H9 (cell line): ENCODE data around the gene ODC1. TPM values are rescaled to one million over a fixed set of nuclear protein-coding genes. Genes with fewer than 3 reads are reported as not detected.

ENCODE experiments used
- DNase-seq: peaks from one replicate; pipeline ENCODE4 v3.0.0-alpha.2; 2017
- H2AFZ ChIP-seq: one replicate; pipeline ENCODE4 v1.6.1; 2013; ENCODE audit warnings: mild to moderate bottlenecking, low read length, control low read depth, moderate library complexity
- H2AK5ac ChIP-seq: 2 replicates; pipeline ENCODE4 v1.6.1; 2013; ENCODE audit warnings: low read length, control low read depth, mixed read lengths; ENCODE audit not compliant: insufficient read length
- H2BK120ac ChIP-seq: one replicate; pipeline ENCODE4 v1.6.1; 2013; ENCODE audit warnings: low read depth, mild to moderate bottlenecking, low read length, control low read depth, inconsistent platforms; ENCODE audit not compliant: poor library complexity, severe bottlenecking
- H2BK12ac ChIP-seq: 2 replicates; pipeline ENCODE4 v1.6.1; 2013; ENCODE audit warnings: low read length, control low read depth, mixed read lengths, low read depth; ENCODE audit not compliant: insufficient read length
- H2BK15ac ChIP-seq: 2 replicates; pipeline ENCODE4 v1.6.1; 2013; ENCODE audit warnings: low read depth, low read length, control low read depth
- H2BK20ac ChIP-seq: one replicate; pipeline ENCODE4 v1.6.1; 2013; ENCODE audit warnings: low read depth, mild to moderate bottlenecking, low read length, control low read depth, inconsistent platforms; ENCODE audit not compliant: poor library complexity, severe bottlenecking
- H2BK5ac ChIP-seq: 2 replicates; pipeline ENCODE4 v1.6.1; 2013; ENCODE audit warnings: low read length, control low read depth, mixed read lengths; ENCODE audit not compliant: insufficient read length
- H3K14ac ChIP-seq: 2 replicates; pipeline ENCODE4 v1.6.1; 2013; ENCODE audit warnings: low read length, control low read depth; ENCODE audit not compliant: insufficient read depth
- H3K18ac ChIP-seq: 2 replicates; pipeline ENCODE4 v1.6.1; 2013; ENCODE audit warnings: low read depth, mild to moderate bottlenecking, mixed read lengths, low read length, control low read depth; ENCODE audit not compliant: insufficient read length
- H3K23ac ChIP-seq: 2 replicates; pipeline ENCODE4 v1.6.1; 2013; ENCODE audit warnings: low read length, control low read depth, mixed read lengths, low read depth; ENCODE audit not compliant: insufficient read length
- H3K23me2 ChIP-seq: 2 replicates; pipeline ENCODE4 v1.6.1; 2013; ENCODE audit warnings: low read depth, mild to moderate bottlenecking, mixed read lengths, low read length, control low read depth; ENCODE audit not compliant: insufficient read length, poor library complexity, severe bottlenecking
- H3K27ac ChIP-seq: 2 replicates; pipeline ENCODE4 v1.5.1; 2013; ENCODE audit warnings: low read length, control low read depth, mixed read lengths, low read depth; ENCODE audit not compliant: insufficient read length
- H3K27me3 ChIP-seq: 2 replicates; pipeline ENCODE4 v1.6.1; 2013; ENCODE audit warnings: low read length, control low read depth, inconsistent platforms; ENCODE audit not compliant: insufficient read depth
- H3K4ac ChIP-seq: 2 replicates; pipeline ENCODE4 v1.6.1; 2013; ENCODE audit warnings: low read depth, mild to moderate bottlenecking, control low read depth, inconsistent platforms, low read length, moderate library complexity
- H3K4me1 ChIP-seq: 2 replicates; pipeline ENCODE4 v1.6.1; 2013; ENCODE audit warnings: low read length, control low read depth, inconsistent platforms; ENCODE audit not compliant: insufficient read depth
- H3K4me2 ChIP-seq: 2 replicates; pipeline ENCODE4 v1.6.1; 2013; ENCODE audit warnings: low read length, control low read depth, mixed read lengths; ENCODE audit not compliant: insufficient read length, insufficient read depth
- H3K56ac ChIP-seq: 2 replicates; pipeline ENCODE4 v1.6.1; 2013; ENCODE audit warnings: low read depth, mild to moderate bottlenecking, mixed read lengths, low read length, control low read depth; ENCODE audit not compliant: insufficient read length
- H3K79me1 ChIP-seq: 2 replicates; pipeline ENCODE4 v1.6.1; 2013; ENCODE audit warnings: low read depth, mild to moderate bottlenecking, moderate library complexity, low read length, control low read depth, inconsistent platforms; ENCODE audit not compliant: insufficient read depth, poor library complexity, severe bottlenecking
- H3K79me2 ChIP-seq: 2 replicates; pipeline ENCODE4 v1.6.1; 2013; ENCODE audit warnings: low read length, control low read depth, inconsistent platforms; ENCODE audit not compliant: insufficient read depth
- H3K9ac ChIP-seq: 2 replicates; pipeline ENCODE4 v1.6.1; 2013; ENCODE audit warnings: low read length, control low read depth, mixed read lengths; ENCODE audit not compliant: insufficient read length; ENCODE audit errors: extremely low read depth
- H3K9me3 ChIP-seq: one replicate; pipeline ENCODE4 v1.6.1; 2013; ENCODE audit warnings: low read depth, low read length, inconsistent platforms; ENCODE audit not compliant: control insufficient read depth
- H3T11ph ChIP-seq: one replicate; pipeline ENCODE4 v1.6.1; 2013; ENCODE audit warnings: mild to moderate bottlenecking, low read length, control low read depth, inconsistent platforms
- H4K20me1 ChIP-seq: one replicate; pipeline ENCODE4 v1.6.1; 2013; ENCODE audit not compliant: control insufficient read depth, insufficient read length, insufficient read depth
- H4K5ac ChIP-seq: 2 replicates; pipeline ENCODE4 v1.6.1; 2013; ENCODE audit warnings: low read depth, mild to moderate bottlenecking, mixed read lengths, low read length, control low read depth; ENCODE audit not compliant: insufficient read length
- H4K8ac ChIP-seq: replicated peaks from 2 replicates; pipeline ENCODE4 v1.6.1; 2013; ENCODE audit warnings: low read length, control low read depth, mixed read lengths, low read depth; ENCODE audit not compliant: insufficient read length
- H4K91ac ChIP-seq: 2 replicates; pipeline ENCODE4 v1.6.1; 2013; ENCODE audit warnings: low read depth, mild to moderate bottlenecking, moderate library complexity, mixed read lengths, low read length, control low read depth; ENCODE audit not compliant: insufficient read length
- H3K27ac Mint-ChIP-seq, 3 experiments: 2 replicates in 2 of 3; 3 replicates in 1 of 3; pipeline ENCODE4 v1.8.0; 2020 to 2021; ENCODE audit warnings: mixed read lengths in 3 of 3, mild to moderate bottlenecking in 1 of 3, moderate library complexity in 1 of 3
- H3K27me3 Mint-ChIP-seq: 2 replicates; pipeline ENCODE4 v1.8.0; 2021; ENCODE audit warnings: low read depth, mild to moderate bottlenecking, moderate library complexity, mixed read lengths
- H3K36me3 Mint-ChIP-seq, 3 experiments: 2 replicates in 2 of 3; 3 replicates in 1 of 3; pipeline ENCODE4 v1.8.0; 2020 to 2021; ENCODE audit warnings: low read depth in 3 of 3, mixed read lengths in 3 of 3; ENCODE audit not compliant: insufficient read depth in 1 of 3
- H3K4me1 Mint-ChIP-seq, 2 experiments: 2 replicates each; pipeline ENCODE4 v1.8.0; 2020; ENCODE audit warnings: mixed read lengths in 2 of 2
- H3K4me3 Mint-ChIP-seq, 2 experiments: 2 replicates in 1 of 2; 3 replicates in 1 of 2; pipeline ENCODE4 v1.8.0; 2020 to 2021; ENCODE audit warnings: mild to moderate bottlenecking in 2 of 2, mixed read lengths in 2 of 2, moderate library complexity in 1 of 2
- H3K9me3 Mint-ChIP-seq, 2 experiments: 2 replicates in 1 of 2; 3 replicates in 1 of 2; pipeline ENCODE4 v1.8.0; 2020; ENCODE audit warnings: mild to moderate bottlenecking in 2 of 2, mixed read lengths in 2 of 2, moderate library complexity in 1 of 2
- WGBS: extraction: QIAGEN DNeasy Blood & Tissue Kit; methylation state at CpG from one replicate; pipeline ENCODE4 v1.1.7; 2013; ENCODE audit warnings: missing lambda C conversion rate, low lambda C conversion rate, mixed read lengths; ENCODE audit not compliant: insufficient read length; ENCODE audit errors: extremely low coverage; 5-methylcytosine and 5-hydroxymethylcytosine counted together
- total RNA-seq: library from RNA; stranded (reverse); gene quantifications from 2 replicates; pipeline ENCODE4 v1.2.1, GENCODE V29; 2021
- TF ChIP-seq, protein P1 (sequence below): fragments of 200-600 bp; sonication (generic); conservative IDR thresholded peaks from 3 replicates; pipeline ENCODE4 v1.8.0; 2021; ENCODE audit warnings: antibody characterized with exemption, mild to moderate bottlenecking

ODC1 gene
- total RNA-seq, 1 experiment from 2014 or later, result 48.3 TPM

DNA sequence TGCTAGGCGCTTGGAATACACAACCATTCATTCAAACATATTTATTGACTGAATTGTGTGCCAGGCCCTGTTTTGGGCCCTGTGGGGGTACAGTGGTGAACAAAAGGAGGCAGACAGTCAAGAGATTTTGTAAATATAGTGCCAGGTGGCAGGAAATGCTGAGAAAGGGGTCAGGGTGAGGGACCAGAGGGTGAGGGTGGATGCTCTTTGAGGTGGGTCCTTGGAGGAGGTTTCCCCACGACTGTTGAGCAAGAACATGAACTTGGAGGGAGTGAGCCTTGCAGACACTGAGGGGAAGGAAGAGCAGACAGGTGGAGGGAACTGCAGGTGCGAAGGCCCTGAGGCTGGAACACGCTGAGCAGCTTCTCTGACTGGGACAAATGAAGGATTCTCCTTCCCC lies 40.7 kb downstream of the ODC1 start:
- Histone ChIP-seq H3K56ac (no peak overlapping the region), H2AK5ac (no peak overlapping the region), H2BK20ac (no peak overlapping the region), H3K9me3 (no peaks in the 10 kb centered on the region), H4K8ac (no peak overlapping the region), H3T11ph (no peak overlapping the region), H3K23ac (no peak overlapping the region), H2BK5ac (no peak overlapping the region), H4K20me1 (peaks cover 2% of the 10 kb centered on the region), H3K14ac (no peak overlapping the region), H3K18ac (no peak overlapping the region), H2BK12ac (no peak overlapping the region), H3K4me2 (no peak overlapping the region), H4K91ac (no peak overlapping the region), H3K4ac (no peak overlapping the region), H3K27me3 (no peaks in the 10 kb centered on the region), H3K23me2 (no peaks in the 10 kb centered on the region), H3K27ac (no peak overlapping the region), H3K9ac (no peak overlapping the region), H2AFZ (no peak overlapping the region), H3K4me1 (no peaks in the 10 kb centered on the region; the same call in 1 of the 2 replicates), H2BK120ac (no peak overlapping the region), H3K79me2 (no peaks in the 10 kb centered on the region), H4K5ac (no peak overlapping the region), H3K79me1 (no peaks in the 10 kb centered on the region), H2BK15ac (no peak overlapping the region)
- peak overlapping the region in 1 of 3 experiments; percentile 46; a peak in 1 of 7 replicates for H3K27ac Mint-ChIP-seq
- no peaks in the 10 kb centered on the region for H3K9me3 Mint-ChIP-seq
- TF ChIP-seq, protein P1, sequence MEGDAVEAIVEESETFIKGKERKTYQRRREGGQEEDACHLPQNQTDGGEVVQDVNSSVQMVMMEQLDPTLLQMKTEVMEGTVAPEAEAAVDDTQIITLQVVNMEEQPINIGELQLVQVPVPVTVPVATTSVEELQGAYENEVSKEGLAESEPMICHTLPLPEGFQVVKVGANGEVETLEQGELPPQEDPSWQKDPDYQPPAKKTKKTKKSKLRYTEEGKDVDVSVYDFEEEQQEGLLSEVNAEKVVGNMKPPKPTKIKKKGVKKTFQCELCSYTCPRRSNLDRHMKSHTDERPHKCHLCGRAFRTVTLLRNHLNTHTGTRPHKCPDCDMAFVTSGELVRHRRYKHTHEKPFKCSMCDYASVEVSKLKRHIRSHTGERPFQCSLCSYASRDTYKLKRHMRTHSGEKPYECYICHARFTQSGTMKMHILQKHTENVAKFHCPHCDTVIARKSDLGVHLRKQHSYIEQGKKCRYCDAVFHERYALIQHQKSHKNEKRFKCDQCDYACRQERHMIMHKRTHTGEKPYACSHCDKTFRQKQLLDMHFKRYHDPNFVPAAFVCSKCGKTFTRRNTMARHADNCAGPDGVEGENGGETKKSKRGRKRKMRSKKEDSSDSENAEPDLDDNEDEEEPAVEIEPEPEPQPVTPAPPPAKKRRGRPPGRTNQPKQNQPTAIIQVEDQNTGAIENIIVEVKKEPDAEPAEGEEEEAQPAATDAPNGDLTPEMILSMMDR, result no peak
- H3K4me3 Mint-ChIP-seq, result no peak overlapping the region
- DNase-seq, result no peak
- H3K4me1 Mint-ChIP-seq, result peaks cover 17 to 31% of the 10 kb centered on the region in 2 experiments
- no peaks in the 10 kb centered on the region for H3K36me3 Mint-ChIP-seq
- no CpG with 5 or more reads among the region's 4 CpGs for WGBS
- H3K27me3 Mint-ChIP-seq, result peaks cover 2% of the 10 kb centered on the region; the same call in 1 of the 2 replicates
